Stimulated activated CD4-positive, alpha-beta T cell treated with anti-CD3 and anti-CD28 coated beads, Interleukin-2, amount 100 ng/mL, for 48 hours (primary cell): Measurements from ENCODE around the gene DNAH7.
"Not testable (repeated sequence)": the region's sequence is repeated elsewhere in the genome, so short reads cannot be mapped to it uniquely, and the experiment has no call there.

ENCODE experiments used
- DNase-seq, 2 donors: peaks; one replicate each; pipeline ENCODE4 v3.0.0-alpha.2; 2020

Gene DNAH7

GRCh38 chr2:195959341-195959740 lies 109.3 kb downstream of the DNAH7 start:
- DNase-seq = no peak

GRCh38 chr2:195956725-195957124 lies 111.9 kb downstream of the DNAH7 start:
- no peak for DNase-seq

GRCh38 chr2:195945056-195945455 lies 123.6 kb downstream of the DNAH7 start:
- DNase-seq = no peak

GRCh38 chr2:195937176-195937575 lies 131.5 kb downstream of the DNAH7 start:
- no peak for DNase-seq

GRCh38 chr2:195934484-195934883 lies 134.2 kb downstream of the DNAH7 start:
- no peak for DNase-seq

- DNase-seq = no peak
Measured at GRCh38 chr2:195929531-195929930, 139.1 kb downstream of the DNAH7 start.

- DNase-seq = no peak
Measured at GRCh38 chr2:195925120-195925519, 143.5 kb downstream of the DNAH7 start.

GRCh38 chr2:195923889-195924288 lies 144.7 kb downstream of the DNAH7 start:
- DNase-seq = no peak

GRCh38 chr2:195917021-195917600 lies 151.5 kb downstream of the DNAH7 start:
- not testable (repeated sequence) for DNase-seq

GRCh38 chr2:195912079-195912478 lies 156.6 kb downstream of the DNAH7 start:
- no peak for DNase-seq

- DNase-seq = no peak
Measured at GRCh38 chr2:195910570-195910969, 158.1 kb downstream of the DNAH7 start.

GRCh38 chr2:195909926-195910325 lies 158.7 kb downstream of the DNAH7 start:
- no peak for DNase-seq

GRCh38 chr2:195907474-195907873 lies 161.2 kb downstream of the DNAH7 start:
- DNase-seq = no peak

- no peak for DNase-seq
Measured at GRCh38 chr2:195903956-195904355, 164.7 kb downstream of the DNAH7 start.

GRCh38 chr2:195902857-195903256 lies 165.8 kb downstream of the DNAH7 start:
- DNase-seq = no peak

- DNase-seq = no peak
Measured at GRCh38 chr2:195899226-195899625, 169.4 kb downstream of the DNAH7 start.

GRCh38 chr2:195898505-195899191 lies 170.0 kb downstream of the DNAH7 start:
- DNase-seq = no peak

GRCh38 chr2:195891081-195891480 lies 177.6 kb downstream of the DNAH7 start:
- no peak for DNase-seq

GRCh38 chr2:195879153-195879552 lies 189.5 kb downstream of the DNAH7 start:
- DNase-seq = no peak

- no peak for DNase-seq
Measured at GRCh38 chr2:195871326-195871725, 197.3 kb downstream of the DNAH7 start.

- no peak for DNase-seq
Measured at GRCh38 chr2:195864316-195864715, 204.3 kb downstream of the DNAH7 start.

GRCh38 chr2:195863564-195863963 lies 205.1 kb downstream of the DNAH7 start:
- no peak for DNase-seq

- DNase-seq = no peak
Measured at GRCh38 chr2:195863121-195863520, 205.5 kb downstream of the DNAH7 start.

GRCh38 chr2:195861821-195862220 lies 206.8 kb downstream of the DNAH7 start:
- DNase-seq = no peak

GRCh38 chr2:195859513-195859912 lies 209.1 kb downstream of the DNAH7 start:
- DNase-seq = no peak
